C4-2B (cell line): ENCODE data around the gene ANGPTL1.

Experiments used
- CTCF ChIP-seq: fragments of 450-650 bp; conservative IDR thresholded peaks from 2 replicates; pipeline ENCODE4 v1.5.1; 2017; ENCODE audit warnings: mild to moderate bottlenecking
- ZFX ChIP-seq: fragments of 450-650 bp; IDR thresholded peaks from 2 replicates; pipeline ENCODE4 v1.6.1; 2017

- TF ChIP-seq CTCF (no peak), ZFX (no peak)
Measured at GRCh38 chr1:178864326-178864725, 6.6 kb downstream of the ANGPTL1 start.
